Astrocyte of the spinal cord (primary cell): ENCODE results near the gene RFT1.
A peak's percentile ranks its signal among the peaks of the same experiment; 100 is the strongest.

Experiments
- DNase-seq: peaks from one replicate; pipeline ENCODE4 v3.0.0; 2011; ENCODE audit warnings: low read depth, low spot score
- H3K4me3 ChIP-seq: 2 replicates; pipeline ENCODE4 v1.5.1; 2011; ENCODE audit warnings: low read depth, mild to moderate bottlenecking, low read length, moderate library complexity
- in situ Hi-C: cut with HindIII; loops from 2 replicates; pipeline ENCODE4 v1.10.0; 2017; ENCODE audit warnings: low sequenced_read_pairs
- TF ChIP-seq, protein P1 (sequence below): IDR thresholded peaks from 2 replicates; pipeline ENCODE4 v1.5.1; 2012; ENCODE audit warnings: low read depth, mild to moderate bottlenecking, low read length, inconsistent platforms

RFT1 gene

DNA sequence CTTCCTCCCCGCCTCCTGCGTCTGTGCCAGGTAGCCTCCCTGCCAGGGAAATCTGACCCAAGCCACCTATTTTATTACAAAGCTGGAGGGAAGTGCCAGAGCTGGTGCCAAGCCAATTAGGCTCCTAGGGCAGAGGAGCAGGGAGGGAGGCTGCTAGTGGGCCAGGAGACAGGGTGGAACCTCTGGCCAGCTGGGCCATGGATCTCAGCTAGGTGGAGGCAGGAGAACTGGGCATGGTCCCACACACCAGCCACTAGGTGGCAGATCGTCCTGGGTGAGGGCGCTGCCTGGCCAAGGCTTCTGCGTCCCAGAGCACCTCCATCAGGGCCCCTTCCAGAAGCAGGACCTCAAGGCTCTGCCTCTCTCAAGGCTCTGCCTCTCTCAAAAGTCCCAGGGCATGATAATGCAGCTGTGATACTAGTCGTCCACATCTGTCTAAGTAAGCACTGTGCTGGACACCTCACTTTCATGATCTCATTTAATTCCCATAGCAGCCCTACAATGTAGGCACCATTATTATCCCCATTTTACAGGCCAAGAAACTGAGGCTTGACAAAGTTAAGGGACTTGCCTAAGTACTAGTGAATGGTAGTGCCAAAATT, 4.5 kb upstream of the RFT1 start:
- TF ChIP-seq, protein P1, sequence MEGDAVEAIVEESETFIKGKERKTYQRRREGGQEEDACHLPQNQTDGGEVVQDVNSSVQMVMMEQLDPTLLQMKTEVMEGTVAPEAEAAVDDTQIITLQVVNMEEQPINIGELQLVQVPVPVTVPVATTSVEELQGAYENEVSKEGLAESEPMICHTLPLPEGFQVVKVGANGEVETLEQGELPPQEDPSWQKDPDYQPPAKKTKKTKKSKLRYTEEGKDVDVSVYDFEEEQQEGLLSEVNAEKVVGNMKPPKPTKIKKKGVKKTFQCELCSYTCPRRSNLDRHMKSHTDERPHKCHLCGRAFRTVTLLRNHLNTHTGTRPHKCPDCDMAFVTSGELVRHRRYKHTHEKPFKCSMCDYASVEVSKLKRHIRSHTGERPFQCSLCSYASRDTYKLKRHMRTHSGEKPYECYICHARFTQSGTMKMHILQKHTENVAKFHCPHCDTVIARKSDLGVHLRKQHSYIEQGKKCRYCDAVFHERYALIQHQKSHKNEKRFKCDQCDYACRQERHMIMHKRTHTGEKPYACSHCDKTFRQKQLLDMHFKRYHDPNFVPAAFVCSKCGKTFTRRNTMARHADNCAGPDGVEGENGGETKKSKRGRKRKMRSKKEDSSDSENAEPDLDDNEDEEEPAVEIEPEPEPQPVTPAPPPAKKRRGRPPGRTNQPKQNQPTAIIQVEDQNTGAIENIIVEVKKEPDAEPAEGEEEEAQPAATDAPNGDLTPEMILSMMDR, result peak; percentile 89
- DNase-seq, result peak; percentile 63
- H3K4me3 ChIP-seq, result no peak overlapping the region
- in situ Hi-C loops, result no loop called here

DNA sequence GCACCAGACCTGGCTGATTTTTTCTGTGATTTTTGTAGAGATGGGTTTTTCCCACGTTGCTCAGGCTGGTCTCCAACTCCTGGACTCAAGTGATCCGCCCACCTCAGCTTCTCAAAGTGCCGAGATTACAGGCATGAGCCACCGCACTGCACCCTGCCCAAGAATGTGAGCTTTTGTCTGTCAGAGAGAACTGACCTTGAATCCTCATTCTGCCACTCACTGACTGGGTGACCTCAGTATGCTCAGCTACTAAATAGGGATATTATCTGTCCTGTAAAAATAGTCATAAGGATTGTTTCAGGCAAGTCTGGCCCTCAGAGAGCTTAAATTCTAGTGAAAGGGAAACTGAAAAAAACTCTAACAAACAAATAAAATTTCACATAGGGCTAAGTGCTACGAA, 2.1 kb upstream of the RFT1 start:
- no peak overlapping the region for H3K4me3 ChIP-seq
- no peak for DNase-seq
- in situ Hi-C loops, result no loop called here
- TF ChIP-seq, protein P1, result no peak

DNA sequence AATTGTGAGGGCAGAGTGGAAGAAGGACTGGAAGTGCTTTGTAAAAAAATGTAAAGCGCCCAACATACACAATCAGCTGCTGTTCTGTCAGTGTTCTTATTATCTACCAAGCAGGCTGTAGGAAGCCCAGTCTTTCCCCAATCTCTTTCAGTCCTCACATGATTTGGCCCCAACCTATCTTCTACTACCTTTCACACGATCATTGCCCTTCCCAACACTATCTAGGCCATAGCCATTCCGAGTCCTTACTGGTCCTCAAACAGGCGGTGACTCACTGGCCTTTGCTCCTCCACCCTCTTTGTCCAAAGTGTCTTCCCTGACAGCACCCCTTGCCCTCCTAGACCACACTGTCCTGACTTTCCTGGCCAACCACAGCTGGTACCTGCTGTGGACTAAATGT, 861 bp upstream of the RFT1 start:
- H3K4me3 ChIP-seq, result peak overlapping the region; percentile 91
- DNase-seq, result no peak
- in situ Hi-C loops, result no loop called here
- TF ChIP-seq, protein P1, result no peak

DNA sequence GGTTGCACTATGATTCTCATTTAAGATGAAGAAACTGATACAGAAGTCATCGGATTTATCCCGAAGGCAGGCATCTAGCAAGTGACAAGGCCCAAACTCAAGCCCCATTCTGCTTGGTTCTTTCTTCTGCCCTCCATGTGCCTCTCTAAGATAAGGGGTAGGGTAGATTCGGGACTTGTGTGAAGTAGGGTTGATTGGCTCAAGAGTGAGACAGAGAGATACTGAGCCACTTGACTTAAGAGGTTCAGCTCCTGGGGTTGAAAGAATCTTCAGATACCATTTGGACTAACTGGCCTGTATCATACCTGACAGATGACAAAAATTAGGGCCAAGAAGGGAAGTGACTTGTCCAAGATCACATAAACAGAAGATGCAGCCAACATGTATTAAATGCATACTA, 891 bp downstream of the RFT1 start:
- DNase-seq, result no peak
- TF ChIP-seq, protein P1, result no peak
- in situ Hi-C loops, result no loop called here
- H3K4me3 ChIP-seq, result peak overlapping the region; percentile 91

DNA sequence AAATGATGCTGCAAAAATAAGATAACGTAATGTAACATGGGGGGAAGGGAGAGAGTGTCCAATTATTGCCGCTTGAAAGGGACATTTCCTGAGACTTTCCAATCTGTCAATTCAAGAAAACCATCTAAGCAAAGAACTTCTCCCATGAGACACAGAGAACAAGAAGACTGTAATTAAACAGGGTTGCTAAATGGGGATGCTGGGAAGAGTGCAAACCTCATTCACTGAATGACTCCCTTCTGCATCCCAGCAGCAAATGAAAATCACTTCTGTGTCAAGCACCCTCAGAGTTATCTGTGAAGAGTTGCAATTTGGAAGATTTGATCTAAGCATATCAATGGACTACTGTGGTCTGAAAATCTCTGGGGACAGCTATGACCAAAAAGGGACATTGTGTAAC, 3.6 kb downstream of the RFT1 start:
- TF ChIP-seq, protein P1, result no peak
- in situ Hi-C loops, result no loop called here
- no peak overlapping the region for H3K4me3 ChIP-seq
- no peak for DNase-seq

DNA sequence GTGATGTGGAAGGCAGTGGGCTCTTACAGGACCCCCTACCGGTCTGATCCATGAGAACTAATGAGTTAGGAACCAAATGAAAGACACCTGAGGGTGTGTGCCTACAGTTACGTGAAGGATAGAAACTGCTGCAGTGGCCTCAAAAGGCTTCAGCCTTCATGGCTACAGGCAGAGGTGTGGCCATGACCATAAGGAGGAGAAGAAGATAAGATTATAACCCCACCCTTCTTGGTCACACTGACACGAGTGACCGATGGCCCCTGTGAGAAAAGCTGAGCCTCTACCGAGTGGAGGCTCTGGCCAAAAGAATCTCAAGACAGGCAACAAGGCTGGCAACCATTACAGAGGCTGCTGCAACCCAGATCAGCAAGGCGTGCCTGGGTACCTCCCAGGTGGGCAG, 6.3 kb downstream of the RFT1 start:
- in situ Hi-C loops, result no loop called here
- TF ChIP-seq, protein P1, result no peak
- no peak for DNase-seq

DNA sequence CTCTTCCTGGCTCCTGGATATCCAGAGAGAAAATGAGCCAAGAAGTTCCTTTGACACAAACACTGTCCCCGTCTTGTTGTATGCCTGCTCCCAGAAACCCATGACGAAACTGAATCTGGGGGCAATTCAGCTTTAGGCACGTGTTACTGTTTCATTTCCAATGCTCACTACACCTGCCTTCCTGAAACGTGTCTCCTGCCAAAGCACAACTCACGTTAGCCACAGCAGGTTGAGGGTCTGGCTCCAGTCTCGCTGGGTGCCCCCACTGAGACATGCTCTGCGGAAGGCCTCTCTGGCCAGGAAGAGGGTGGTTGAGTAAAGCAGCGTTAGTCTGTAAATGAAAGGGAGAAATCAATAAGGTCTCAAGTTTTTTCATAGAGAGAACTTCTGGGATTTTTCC, 6.7 kb downstream of the RFT1 start:
- TF ChIP-seq, protein P1, result no peak
- H3K4me3 ChIP-seq, result no peak overlapping the region
- in situ Hi-C loops, result no loop called here
- DNase-seq, result no peak

More for the DNA sequence above, 6.3 kb downstream of the RFT1 start:
- H3K4me3 ChIP-seq, result no peak overlapping the region
